NCI-H226 (cell line): ENCODE data around the gene KHNYN.

Experiments used
- DNase-seq: peaks from one replicate; pipeline ENCODE4 v3.0.0-alpha.2; 2015

The KHNYN gene

GRCh38 chr14:24425704-24426103, 4.0 kb upstream of the KHNYN start:
- DNase-seq = peak; percentile 82

- no peak for DNase-seq
Observed at GRCh38 chr14:24426150-24426911, 3.4 kb upstream of the KHNYN start.

GRCh38 chr14:24426912-24427536, 2.7 kb upstream of the KHNYN start:
- no peak for DNase-seq

GRCh38 chr14:24427537-24428508, 1.9 kb upstream of the KHNYN start:
- no peak for DNase-seq

GRCh38 chr14:24428628-24429394, 943 bp upstream of the KHNYN start:
- no peak for DNase-seq

- DNase-seq = peak; percentile 60
Observed at GRCh38 chr14:24430143-24430681, 458 bp downstream of the KHNYN start.

- peak; percentile 68 for DNase-seq
Observed at GRCh38 chr14:24430682-24431568, 1.2 kb downstream of the KHNYN start.

- peak; percentile 82 for DNase-seq
Observed at GRCh38 chr14:24431569-24432258, 2.0 kb downstream of the KHNYN start.

GRCh38 chr14:24432259-24433131, 2.7 kb downstream of the KHNYN start:
- DNase-seq = no peak

DNA sequence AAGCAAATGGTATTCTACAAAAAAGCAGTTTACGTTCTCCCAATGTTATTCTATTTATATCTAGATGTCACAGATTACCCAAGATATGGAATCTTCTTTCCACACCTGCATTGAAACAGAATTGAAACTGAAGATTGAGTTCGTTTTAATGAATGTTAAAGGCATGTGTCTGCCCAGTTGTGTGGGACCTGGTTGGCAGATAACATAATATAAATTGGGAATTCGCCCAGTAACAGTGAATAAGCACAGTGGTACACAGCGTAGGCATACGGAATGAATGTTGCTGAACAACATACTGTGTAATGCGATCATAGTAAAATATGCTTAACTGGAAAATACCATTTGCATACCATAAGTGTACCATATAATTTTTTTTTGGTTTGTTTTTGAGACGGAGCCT, 4.3 kb downstream of the KHNYN start:
- no peak for DNase-seq

- DNase-seq = no peak
Observed at GRCh38 chr14:24434676-24435075, 4.9 kb downstream of the KHNYN start.

DNA sequence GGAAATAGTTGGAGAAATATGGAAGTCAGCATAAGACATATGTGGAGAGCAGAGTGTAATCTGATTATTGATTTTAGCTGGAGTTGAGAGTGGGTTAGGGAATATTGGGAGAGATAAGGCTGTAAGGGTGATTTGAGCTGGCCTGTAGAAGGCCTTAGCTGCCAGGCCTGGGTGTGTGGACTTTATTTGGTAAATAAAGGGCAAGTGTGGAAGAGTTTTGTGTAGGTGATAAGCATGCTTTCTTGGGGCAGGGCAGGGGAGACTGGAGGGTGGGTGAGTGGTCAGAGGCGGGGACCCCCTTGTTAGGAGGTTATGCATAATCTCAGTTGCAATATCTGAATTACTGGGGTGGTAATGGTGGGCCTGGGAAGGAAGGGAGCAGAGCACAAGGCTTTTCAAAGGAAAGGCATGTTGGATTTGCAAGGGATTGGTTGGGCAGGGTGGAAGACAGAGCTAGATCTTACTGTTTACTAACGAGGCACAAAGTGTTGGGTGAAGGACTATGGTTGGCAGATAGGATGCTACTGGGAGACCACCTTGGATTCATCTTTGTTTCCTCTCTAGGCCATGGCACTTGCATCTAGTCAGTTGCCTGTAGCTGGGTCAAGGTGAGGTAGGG, 5.5 kb downstream of the KHNYN start:
- no peak for DNase-seq

DNA sequence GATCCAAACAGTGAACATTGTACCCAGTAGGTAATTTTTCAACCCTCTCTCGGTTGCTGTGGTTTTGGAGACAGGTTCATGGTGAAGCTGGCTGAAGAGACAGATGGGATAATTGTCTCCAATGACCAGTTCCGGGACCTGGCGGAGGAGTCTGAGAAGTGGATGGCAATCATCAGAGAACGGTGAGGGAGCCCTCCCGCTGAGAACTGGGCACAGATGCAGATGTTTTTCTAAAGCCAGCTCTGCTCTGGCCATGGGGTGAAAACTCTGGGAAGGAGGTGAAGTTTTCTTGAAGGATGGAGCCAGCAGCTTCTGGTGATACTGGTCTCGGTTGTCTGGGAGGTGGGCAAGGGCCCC, 6.2 kb downstream of the KHNYN start:
- DNase-seq = no peak

DNA sequence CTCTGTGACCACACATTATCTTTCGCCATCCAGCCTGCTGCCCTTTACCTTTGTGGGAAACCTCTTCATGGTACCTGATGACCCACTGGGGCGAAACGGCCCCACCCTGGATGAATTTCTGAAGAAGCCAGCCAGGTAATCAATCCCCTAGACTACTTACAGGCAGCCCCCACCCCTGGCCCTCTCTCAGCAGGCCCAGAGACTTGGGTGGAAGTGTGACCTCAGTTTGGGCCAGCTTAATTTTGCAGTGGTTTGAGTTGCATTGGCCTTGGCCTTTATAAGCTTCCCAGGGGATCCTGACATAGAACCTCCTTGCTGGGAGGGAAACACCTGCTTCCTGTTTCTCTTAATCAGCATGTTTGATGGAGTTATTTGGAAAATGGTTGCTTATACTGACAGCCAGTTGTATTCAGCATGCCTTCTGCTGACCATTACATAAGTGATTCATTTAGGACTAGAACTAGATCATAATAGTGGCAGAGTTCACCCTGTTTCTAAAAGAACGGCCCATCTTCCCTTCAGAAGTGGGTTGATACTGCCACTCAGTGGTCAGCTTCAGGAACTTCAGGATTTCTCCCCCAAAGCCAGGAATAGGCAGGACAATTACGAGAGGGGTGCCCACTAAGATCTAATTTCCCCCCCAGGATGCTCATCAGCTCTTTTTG, 6.7 kb downstream of the KHNYN start:
- DNase-seq = peak; percentile 31

DNA sequence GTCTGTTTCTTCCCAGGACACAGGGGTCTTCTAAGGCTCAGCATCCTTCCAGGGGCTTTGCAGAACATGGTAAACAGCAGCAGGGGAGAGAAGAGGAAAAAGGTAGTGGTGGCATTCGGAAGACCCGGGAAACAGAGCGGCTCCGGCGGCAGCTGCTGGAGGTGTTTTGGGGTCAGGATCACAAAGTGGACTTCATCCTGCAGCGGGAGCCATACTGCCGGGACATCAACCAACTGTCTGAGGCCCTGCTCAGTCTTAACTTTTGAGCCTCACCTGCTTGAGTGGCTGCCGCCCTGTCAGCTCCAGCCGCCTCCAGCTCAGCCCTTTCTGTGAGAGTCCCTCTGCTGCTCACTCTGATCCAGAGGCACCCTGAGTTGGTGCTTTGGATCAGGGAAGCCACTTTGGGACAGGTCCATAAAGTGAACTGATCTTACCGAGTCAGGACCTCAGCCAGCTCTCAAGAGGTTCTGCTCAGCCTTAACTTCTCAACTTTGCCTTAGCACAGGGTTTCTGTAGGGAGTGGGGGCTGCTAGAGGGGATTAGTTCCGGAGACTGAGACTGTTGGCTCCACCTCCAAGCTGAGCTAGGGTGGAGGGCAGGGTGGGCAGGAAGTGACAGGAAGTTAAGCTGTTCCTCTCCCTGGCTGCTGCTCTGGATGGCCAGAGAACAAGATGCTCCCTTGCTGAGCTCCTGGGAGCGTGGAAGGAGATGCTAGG, 7.4 kb downstream of the KHNYN start:
- no peak for DNase-seq

GRCh38 chr14:24437736-24438067, 7.9 kb downstream of the KHNYN start:
- DNase-seq = no peak

DNA sequence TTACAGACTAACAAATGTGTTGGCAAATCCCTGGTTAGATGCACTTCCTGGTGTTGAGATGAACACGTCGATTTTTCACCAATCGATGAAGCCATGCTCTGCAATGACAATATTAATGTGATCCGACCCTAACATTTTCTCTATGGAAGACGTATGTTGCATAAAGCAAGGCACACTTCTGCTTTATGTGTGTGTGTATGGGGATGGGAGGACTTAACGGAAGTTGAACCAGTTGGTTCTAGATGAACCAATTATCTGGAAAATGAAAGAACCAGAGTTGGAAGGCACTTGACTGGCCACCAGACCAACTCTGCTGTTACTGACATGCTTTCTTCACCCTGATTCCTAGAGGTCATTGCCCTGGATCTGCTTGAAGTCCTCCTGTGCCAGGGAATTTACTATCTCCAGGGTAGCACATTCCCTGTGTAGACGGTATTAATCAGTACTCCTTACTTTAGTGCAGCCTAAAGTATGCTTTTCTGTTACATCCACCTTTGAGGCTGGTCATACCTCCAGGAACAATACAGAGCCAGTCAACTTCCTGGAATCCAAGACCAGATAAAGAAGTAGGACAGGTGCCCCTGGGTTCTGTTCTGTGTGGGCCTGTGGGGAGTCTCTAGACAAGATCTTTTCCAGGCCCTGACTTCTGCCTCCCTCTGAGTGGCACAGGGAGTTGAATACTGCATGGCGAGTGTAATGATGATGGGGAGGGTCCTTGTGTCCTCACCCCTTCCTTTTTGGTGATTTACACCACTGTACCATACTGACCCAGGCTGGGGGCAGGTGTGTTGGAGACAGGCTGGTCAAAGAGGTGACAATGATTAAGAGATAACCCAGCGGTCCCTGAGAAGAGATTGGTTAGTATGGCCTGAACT, 8.7 kb downstream of the KHNYN start:
- DNase-seq = no peak
